ENCODE measurements around the gene SEMA3B.
"Not testable (repeated sequence)": the region's sequence is repeated elsewhere in the genome, so short reads cannot be mapped to it uniquely, and the experiment has no call there.

The SEMA3B gene

DNA sequence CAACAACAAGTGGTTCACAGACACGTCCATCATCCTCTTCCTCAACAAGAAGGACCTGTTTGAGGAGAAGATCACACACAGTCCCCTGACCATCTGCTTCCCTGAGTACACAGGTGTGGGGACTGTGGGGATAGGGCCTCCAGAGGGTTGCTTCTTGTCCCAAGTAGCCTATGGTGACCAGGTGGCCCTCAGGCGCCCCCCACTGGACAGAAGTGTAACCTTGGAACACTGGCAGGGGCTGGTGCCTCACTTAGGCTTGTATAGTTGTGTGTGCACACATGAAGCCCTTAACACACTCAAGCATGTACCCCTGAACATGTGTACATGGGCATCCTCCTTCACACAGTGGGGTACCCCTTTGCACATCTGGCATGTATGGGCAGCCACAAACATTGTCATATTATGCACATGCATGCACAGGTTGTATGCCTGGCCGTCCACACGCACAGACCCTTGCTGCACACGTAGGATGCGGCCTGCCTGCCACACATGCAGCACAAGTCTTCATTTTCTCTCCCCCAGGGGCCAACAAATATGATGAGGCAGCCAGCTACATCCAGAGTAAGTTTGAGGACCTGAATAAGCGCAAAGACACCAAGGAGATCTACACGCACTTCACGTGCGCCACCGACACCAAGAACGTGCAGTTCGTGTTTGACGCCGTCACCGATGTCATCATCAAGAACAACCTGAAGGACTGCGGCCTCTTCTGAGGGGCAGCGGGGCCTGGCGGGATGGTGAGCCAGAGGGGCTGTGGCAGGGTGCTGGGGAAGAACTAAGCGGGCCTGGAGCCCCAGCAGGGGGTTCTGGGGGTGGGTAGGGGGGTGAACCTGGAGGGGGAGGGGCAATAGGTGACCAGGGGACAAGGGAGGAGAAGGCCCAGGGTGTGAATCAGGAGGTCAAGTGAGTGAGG, 11.7 kb upstream of the SEMA3B start:
- in situ Hi-C loops (cut with MboI; ENCODE audit: low pct_unique_long_range_greater_than_20kb, low sequenced_read_pairs) = no loop called here
- peak; percentile 41 for DNase-seq

- no peak for DNase-seq
- in situ Hi-C loops (cut with MboI; ENCODE audit: low pct_unique_long_range_greater_than_20kb, low sequenced_read_pairs) = no loop called here
Observed at GRCh38 chr3:50258029-50258680, 10.8 kb upstream of the SEMA3B start.

- in situ Hi-C loops (cut with MboI; ENCODE audit: low pct_unique_long_range_greater_than_20kb, low sequenced_read_pairs) = no loop called here
- DNase-seq = no peak
Observed at GRCh38 chr3:50258979-50259378, 10.0 kb upstream of the SEMA3B start.

- in situ Hi-C loops (cut with MboI; ENCODE audit: low pct_unique_long_range_greater_than_20kb, low sequenced_read_pairs) = no loop called here
- DNase-seq = no peak
Observed at GRCh38 chr3:50259432-50260026, 9.4 kb upstream of the SEMA3B start.

- in situ Hi-C loops (cut with MboI; ENCODE audit: low pct_unique_long_range_greater_than_20kb, low sequenced_read_pairs) = no loop called here
- peak; percentile 91 for DNase-seq
Observed at GRCh38 chr3:50260027-50260941, 8.7 kb upstream of the SEMA3B start.

- in situ Hi-C loops (cut with MboI; ENCODE audit: low pct_unique_long_range_greater_than_20kb, low sequenced_read_pairs) = no loop called here
- DNase-seq = no peak
Observed at GRCh38 chr3:50260942-50261441, 8.0 kb upstream of the SEMA3B start.

- in situ Hi-C loops (cut with MboI; ENCODE audit: low pct_unique_long_range_greater_than_20kb, low sequenced_read_pairs) = no loop called here
- DNase-seq = no peak
Observed at GRCh38 chr3:50261505-50261904, 7.4 kb upstream of the SEMA3B start.

GRCh38 chr3:50262200-50262599, 6.7 kb upstream of the SEMA3B start:
- DNase-seq; in situ Hi-C loops (cut with MboI; ENCODE audit: low pct_unique_long_range_greater_than_20kb, low sequenced_read_pairs): not testable (repeated sequence)

DNA sequence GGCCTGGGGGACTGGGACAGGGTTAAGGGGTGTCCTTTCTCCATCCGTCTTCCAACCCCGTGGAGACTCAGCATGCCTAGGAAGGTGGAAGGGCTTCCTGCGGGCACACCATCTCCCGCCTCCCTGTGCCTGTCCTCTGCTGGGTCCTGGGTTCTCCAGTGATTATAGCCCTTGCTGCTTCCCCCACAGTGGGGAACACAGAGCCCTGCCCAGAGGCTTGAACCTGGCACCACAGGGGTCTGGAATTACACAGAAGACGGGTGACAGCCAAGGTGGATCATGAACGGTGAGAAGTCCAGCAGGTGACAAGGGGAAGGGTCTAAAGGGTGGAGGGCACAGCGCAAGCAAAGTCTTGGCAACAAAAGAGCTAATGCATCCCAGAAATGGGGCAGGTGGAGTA, 6.2 kb upstream of the SEMA3B start:
- in situ Hi-C loops (cut with MboI; ENCODE audit: low pct_unique_long_range_greater_than_20kb, low sequenced_read_pairs) = no loop called here
- no peak for DNase-seq

DNA sequence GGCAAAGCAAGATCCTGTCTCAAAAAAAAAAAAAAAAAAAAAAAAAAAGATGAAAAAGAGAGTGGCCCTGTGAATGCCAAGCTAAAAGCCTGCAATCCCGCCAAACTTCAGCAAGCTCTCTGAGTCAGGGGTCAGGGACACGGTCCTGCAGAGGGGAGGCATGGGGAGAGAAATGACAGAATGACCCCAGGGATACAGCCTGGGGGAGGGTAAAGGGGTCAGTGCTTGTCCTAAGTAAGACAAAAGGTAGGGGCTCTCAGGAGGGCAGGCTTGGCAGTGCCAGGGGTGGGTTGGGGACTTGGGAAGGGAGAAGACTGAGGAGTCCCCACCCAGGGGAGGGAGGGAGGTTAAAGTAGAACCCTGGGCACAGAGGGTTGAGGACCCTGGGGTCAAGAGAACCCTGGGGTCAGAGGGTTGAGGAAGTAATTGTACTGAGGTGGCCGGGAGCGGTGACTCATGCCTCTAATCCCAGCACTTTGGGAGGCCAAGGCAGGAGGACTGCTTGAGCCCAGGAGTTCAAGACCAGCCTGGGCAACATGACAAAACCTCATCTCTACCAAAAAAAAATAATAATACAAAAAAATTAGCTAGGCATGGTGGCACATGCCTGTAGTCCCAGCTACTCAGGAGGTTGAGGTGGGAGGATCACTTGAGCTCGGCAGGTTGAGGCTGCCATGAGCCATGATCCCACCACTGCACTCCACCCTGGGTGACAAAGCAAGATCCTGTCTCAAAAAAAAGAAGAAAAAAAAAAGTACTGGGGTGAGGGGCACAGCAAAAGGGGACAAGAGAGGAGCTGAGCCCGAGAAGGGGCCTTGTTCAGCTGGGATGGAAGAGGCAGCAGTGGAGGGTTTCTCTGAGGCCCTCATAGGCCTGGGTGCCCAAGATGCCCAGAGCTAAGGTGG, 5.2 kb upstream of the SEMA3B start:
- in situ Hi-C loops (cut with MboI; ENCODE audit: low pct_unique_long_range_greater_than_20kb, low sequenced_read_pairs) = no loop called here
- no peak for DNase-seq

GRCh38 chr3:50264383-50264963, 4.5 kb upstream of the SEMA3B start:
- DNase-seq = no peak
- in situ Hi-C loops (cut with MboI; ENCODE audit: low pct_unique_long_range_greater_than_20kb, low sequenced_read_pairs) = no loop called here

- no peak for DNase-seq
- in situ Hi-C loops (cut with MboI; ENCODE audit: low pct_unique_long_range_greater_than_20kb, low sequenced_read_pairs) = no loop called here
Observed at GRCh38 chr3:50264964-50265485, 3.9 kb upstream of the SEMA3B start.

DNA sequence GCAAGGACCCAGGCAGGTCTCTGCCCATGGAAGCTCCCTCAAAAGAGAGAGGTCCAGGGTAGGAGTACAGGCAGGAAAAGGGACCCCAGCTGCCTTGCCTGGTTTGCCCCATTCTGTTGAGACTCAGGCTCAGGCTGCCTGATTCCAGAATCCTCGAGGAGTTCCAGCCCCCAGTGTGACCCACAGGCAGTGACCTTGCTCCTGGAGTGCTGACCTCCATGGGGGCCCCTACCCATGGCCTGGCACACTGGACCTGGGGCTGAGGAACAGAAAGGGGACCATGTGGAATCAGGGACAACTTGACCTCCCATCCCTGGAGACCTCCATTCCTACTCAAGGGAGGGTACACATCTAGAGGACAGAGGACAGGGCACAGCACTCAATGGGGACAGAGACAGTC, 3.4 kb upstream of the SEMA3B start:
- DNase-seq = no peak
- in situ Hi-C loops (cut with MboI; ENCODE audit: low pct_unique_long_range_greater_than_20kb, low sequenced_read_pairs) = no loop called here

DNA sequence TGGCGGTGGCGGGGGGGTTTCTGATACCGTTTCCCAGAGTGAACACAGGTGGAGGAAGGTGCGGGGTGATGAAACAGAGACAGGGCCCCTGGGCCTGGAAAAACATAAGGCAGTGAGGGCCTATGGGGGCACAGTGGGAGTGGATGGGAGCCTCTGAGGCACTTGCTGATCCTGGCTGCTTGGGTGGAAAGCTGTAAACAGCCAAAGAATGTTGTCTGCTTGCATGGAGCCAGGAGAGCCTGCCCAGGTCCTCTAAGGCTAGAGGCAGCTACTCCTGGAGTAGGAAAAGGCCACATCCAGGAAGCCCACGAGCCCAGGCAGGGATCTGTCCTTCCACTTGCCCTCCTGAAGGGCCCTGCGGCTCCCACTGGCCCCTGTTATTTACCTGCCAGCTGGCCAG, 2.9 kb upstream of the SEMA3B start:
- in situ Hi-C loops (cut with MboI; ENCODE audit: low pct_unique_long_range_greater_than_20kb, low sequenced_read_pairs) = no loop called here
- DNase-seq = no peak

DNA sequence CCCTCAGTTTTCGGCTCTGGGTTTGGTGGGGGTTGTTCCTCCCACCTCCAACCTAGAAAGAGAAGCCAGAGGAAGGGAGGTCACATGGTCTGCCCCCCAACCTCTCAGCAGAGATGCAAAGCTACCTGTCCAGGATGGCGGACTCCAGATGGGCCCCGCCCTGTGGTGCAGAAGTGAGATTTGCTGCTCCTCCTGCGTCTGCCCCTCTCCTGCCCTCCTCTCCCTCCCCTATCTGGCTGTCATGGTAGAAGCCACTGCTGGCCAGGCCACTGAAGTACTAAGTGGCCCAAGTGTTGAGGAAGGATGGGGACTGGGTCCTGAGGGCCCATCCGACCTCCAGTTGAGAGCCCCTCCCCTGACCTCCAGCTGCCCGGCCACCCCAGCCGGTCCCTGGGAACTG, 2.1 kb upstream of the SEMA3B start:
- in situ Hi-C loops (cut with MboI; ENCODE audit: low pct_unique_long_range_greater_than_20kb, low sequenced_read_pairs) = no loop called here
- DNase-seq = no peak

GRCh38 chr3:50267280-50267913, 1.6 kb upstream of the SEMA3B start:
- DNase-seq = no peak

GRCh38 chr3:50268276-50268675, 671 bp upstream of the SEMA3B start:
- in situ Hi-C loops (cut with MboI; ENCODE audit: low pct_unique_long_range_greater_than_20kb, low sequenced_read_pairs) = no loop called here
- no peak for DNase-seq

More at GRCh38 chr3:50267280-50267913, 1.6 kb upstream of the SEMA3B start:
- in situ Hi-C loops (cut with MboI; ENCODE audit: low pct_unique_long_range_greater_than_20kb, low sequenced_read_pairs) = no loop called here

Data from KBM-7 (cell line).